ENCODE results near the gene CACNA2D3. TPM values are rescaled to one million over a fixed set of nuclear protein-coding genes. Genes with fewer than 3 reads are reported as not detected.

Gene CACNA2D3
- polyA plus RNA-seq, 3 donors = 8.3 to 21.5 (median 10.4) TPM

DNA sequence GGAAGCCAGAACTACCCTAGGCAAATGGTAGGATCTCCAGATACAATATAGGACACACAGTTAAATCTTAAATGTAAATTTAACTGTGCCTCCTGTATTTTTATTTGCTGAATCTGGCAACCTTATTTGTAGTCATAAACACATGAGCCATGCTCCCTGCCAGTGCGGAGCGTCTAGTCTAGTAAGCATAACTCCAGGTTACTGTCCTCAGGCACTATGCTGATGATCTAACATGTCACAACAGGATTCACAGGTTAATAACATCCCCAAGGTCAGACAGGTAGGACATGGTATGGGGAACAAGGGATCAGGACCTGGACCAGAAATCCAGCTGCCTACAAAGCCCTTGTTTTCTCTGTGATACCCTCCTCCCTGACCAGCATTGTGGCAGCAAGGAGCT is 305.1 kb downstream of the CACNA2D3 start:
- no CpG with 5 or more reads among the region's 2 CpGs for WGBS (ENCODE audit: insufficient coverage)
- no peaks in the 10 kb centered on the region for H3K4me1 Mint-ChIP-seq
- Histone ChIP-seq H3K27me3 (ENCODE audit: control insufficient read depth in 2 of 2, insufficient read depth in 2 of 2, low read length in 2 of 2) (no peaks in the 10 kb centered on the region), H4K20me1 (ENCODE audit: insufficient read depth, low read length) (no peaks in the 10 kb centered on the region), H2AFZ (ENCODE audit: insufficient read depth, low read depth, low read length, poor library complexity, severe bottlenecking) (no peak overlapping the region), H3K4me3 (replicated peaks in 1 of 3; ENCODE audit: low read depth in 2 of 3, low read length in 3 of 3) (no peak overlapping the region), H3K9me3 (replicated peaks in 1 of 2; ENCODE audit: control insufficient read depth in 1 of 2, insufficient read depth in 1 of 2, low read length in 2 of 2) (no peaks in the 10 kb centered on the region), H3K4me2 (replicated peaks; ENCODE audit: extremely low read depth, low read length, poor library complexity, severe bottlenecking) (no peak overlapping the region), H3K79me2 (ENCODE audit: insufficient read depth, low read length) (no peaks in the 10 kb centered on the region), H3K27ac (ENCODE audit: low read depth in 1 of 2, low read length in 2 of 2) (no peak overlapping the region), H3K4me1 (ENCODE audit: control insufficient read depth in 1 of 2, insufficient read depth in 2 of 2, low read length in 2 of 2) (no peaks in the 10 kb centered on the region), H3K36me3 (replicated peaks in 1 of 2; ENCODE audit: control insufficient read depth in 1 of 2, insufficient read depth in 2 of 2, low read length in 2 of 2) (no peaks in the 10 kb centered on the region), H3K9ac (ENCODE audit: insufficient read depth, low read length, poor library complexity, severe bottlenecking) (no peak overlapping the region)
- H3K36me3 Mint-ChIP-seq = no peaks in the 10 kb centered on the region
- H3K27me3 Mint-ChIP-seq (ENCODE audit: low read depth in 3 of 3) = peaks cover 0 to 1% (median 0%) of the 10 kb centered on the region in 3 donors
- H3K27ac Mint-ChIP-seq = no peak overlapping the region
- no peak for TF ChIP-seq CTCF (IDR thresholded peaks at IDR 0.05)
- DNase-seq = no peak
- no peak overlapping the region for H3K4me3 Mint-ChIP-seq
- H3K9me3 Mint-ChIP-seq = no peaks in the 10 kb centered on the region
- intact Hi-C loops (cut with micrococcal nuclease) = no loop called here

DNA sequence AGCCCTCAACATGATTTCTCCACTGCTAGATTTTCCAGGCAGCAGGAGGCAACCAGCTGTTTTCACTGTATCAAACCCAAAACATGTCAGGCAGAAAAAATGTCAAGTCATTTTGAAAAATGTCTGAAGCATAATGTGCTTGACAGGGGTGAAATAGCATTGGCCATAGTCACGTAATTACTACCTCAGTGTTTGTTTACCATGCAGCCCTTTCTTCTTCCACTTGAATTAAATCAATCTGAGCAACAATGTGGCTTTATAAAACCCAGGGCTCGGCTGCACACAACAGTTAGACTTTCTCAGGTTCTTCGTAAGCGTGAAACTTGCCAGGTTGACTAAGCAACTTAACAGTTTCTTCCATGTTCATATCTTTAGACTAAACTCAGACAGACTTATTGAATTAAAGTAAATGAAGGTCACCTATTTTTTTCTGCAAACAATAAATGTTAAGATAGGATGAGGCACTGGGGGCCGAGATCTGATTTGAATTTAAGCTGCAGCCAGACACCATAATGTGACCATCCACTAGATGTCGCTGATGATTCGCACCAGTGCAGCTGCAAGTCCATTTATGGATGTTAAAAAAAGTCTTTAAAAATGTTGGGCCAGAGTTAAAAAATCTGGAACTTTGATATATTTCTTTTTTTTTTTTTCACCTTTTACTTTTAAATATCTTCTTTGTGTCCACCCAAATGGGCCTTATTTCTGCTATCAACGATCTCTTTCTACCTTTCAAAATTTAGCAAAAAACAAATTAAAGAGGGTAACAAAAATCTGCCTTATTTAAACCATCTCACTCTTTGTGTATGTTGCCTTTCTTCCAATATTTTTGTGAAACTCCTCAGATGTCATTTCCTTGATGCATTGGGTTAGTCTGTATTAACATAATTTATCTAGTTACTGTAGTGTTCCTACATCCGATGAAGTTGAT is 305.9 kb downstream of the CACNA2D3 start:
- Histone ChIP-seq H4K20me1 (ENCODE audit: insufficient read depth, low read length) (no peaks in the 10 kb centered on the region), H3K27ac (ENCODE audit: low read depth in 1 of 2, low read length in 2 of 2) (no peak overlapping the region), H3K79me2 (ENCODE audit: insufficient read depth, low read length) (no peaks in the 10 kb centered on the region), H2AFZ (ENCODE audit: insufficient read depth, low read depth, low read length, poor library complexity, severe bottlenecking) (no peak overlapping the region), H3K9ac (ENCODE audit: insufficient read depth, low read length, poor library complexity, severe bottlenecking) (no peak overlapping the region), H3K36me3 (replicated peaks in 1 of 2; ENCODE audit: control insufficient read depth in 1 of 2, insufficient read depth in 2 of 2, low read length in 2 of 2) (no peaks in the 10 kb centered on the region), H3K4me2 (replicated peaks; ENCODE audit: extremely low read depth, low read length, poor library complexity, severe bottlenecking) (no peak overlapping the region), H3K27me3 (ENCODE audit: control insufficient read depth in 2 of 2, insufficient read depth in 2 of 2, low read length in 2 of 2) (no peaks in the 10 kb centered on the region), H3K9me3 (replicated peaks in 1 of 2; ENCODE audit: control insufficient read depth in 1 of 2, insufficient read depth in 1 of 2, low read length in 2 of 2) (no peaks in the 10 kb centered on the region), H3K4me3 (replicated peaks in 1 of 3; ENCODE audit: low read depth in 2 of 3, low read length in 3 of 3) (no peak overlapping the region), H3K4me1 (ENCODE audit: control insufficient read depth in 1 of 2, insufficient read depth in 2 of 2, low read length in 2 of 2) (no peaks in the 10 kb centered on the region)
- no peak overlapping the region for H3K27ac Mint-ChIP-seq
- H3K9me3 Mint-ChIP-seq = no peaks in the 10 kb centered on the region
- no peak overlapping the region for H3K4me3 Mint-ChIP-seq
- WGBS (ENCODE audit: insufficient coverage) = 0% methylated on average over 1 of the region's 9 CpGs
- H3K4me1 Mint-ChIP-seq = no peaks in the 10 kb centered on the region
- TF ChIP-seq CTCF (IDR thresholded peaks at IDR 0.05) = peak; percentile 73
- no peaks in the 10 kb centered on the region for H3K36me3 Mint-ChIP-seq
- intact Hi-C loops (cut with micrococcal nuclease) = no loop called here
- no peak for DNase-seq
- peaks cover 0 to 1% (median 0%) of the 10 kb centered on the region in 3 donors for H3K27me3 Mint-ChIP-seq (ENCODE audit: low read depth in 3 of 3)

Data from CD14-positive monocyte (primary cell).